ENCODE measurements around the gene EVA1A.

The EVA1A gene

GRCh38 chr2:75523313-75524275, 37.1 kb downstream of the EVA1A start:
- no peak for DNase-seq (ENCODE audit: low read depth, low spot score)
- no peak overlapping the region for H3K9ac ChIP-seq (ENCODE audit: insufficient read length)
- H3K36me3 ChIP-seq (ENCODE audit: insufficient read depth, low read length), result no peaks in the 10 kb centered on the region
- no peaks in the 10 kb centered on the region for H3K9me3 ChIP-seq (ENCODE audit: low read depth, low read length)
- H3K27ac ChIP-seq, result no peak overlapping the region
- no peak overlapping the region for H3K4me3 ChIP-seq
- TF ChIP-seq POLR2AphosphoS5 (IDR thresholded peaks at IDR 0.05; ENCODE audit: borderline replicate concordance, low read depth, low read length), result no peak
- TF ChIP-seq FOXP2 (optimal IDR thresholded peaks at IDR 0.05; ENCODE audit: control extremely low read depth, extremely low read length, insufficient read depth), result no peak

- Histone ChIP-seq H3K4me3 (no peak overlapping the region), H3K36me3 (ENCODE audit: insufficient read depth, low read length) (no peaks in the 10 kb centered on the region), H3K9ac (ENCODE audit: insufficient read length) (no peak overlapping the region), H3K27ac (no peak overlapping the region), H3K9me3 (ENCODE audit: low read depth, low read length) (no peaks in the 10 kb centered on the region)
- no peak for DNase-seq (ENCODE audit: low read depth, low spot score)
- TF ChIP-seq FOXP2 (optimal IDR thresholded peaks at IDR 0.05; ENCODE audit: control extremely low read depth, extremely low read length, insufficient read depth) (no peak), EZH2 (IDR thresholded peaks at IDR 0.05) (no peak), POLR2AphosphoS5 (IDR thresholded peaks at IDR 0.05; ENCODE audit: borderline replicate concordance, low read depth, low read length) (no peak)
Observed at GRCh38 chr2:75522543-75523312, 38.0 kb downstream of the EVA1A start.

GRCh38 chr2:75521225-75521872, 39.4 kb downstream of the EVA1A start:
- TF ChIP-seq FOXP2 (optimal IDR thresholded peaks at IDR 0.05; ENCODE audit: control extremely low read depth, extremely low read length, insufficient read depth) (no peak), EZH2 (IDR thresholded peaks at IDR 0.05) (no peak), POLR2AphosphoS5 (IDR thresholded peaks at IDR 0.05; ENCODE audit: borderline replicate concordance, low read depth, low read length) (no peak)
- DNase-seq (ENCODE audit: low read depth, low spot score), result no peak
- no peak overlapping the region for H3K27ac ChIP-seq
- H3K4me3 ChIP-seq, result no peak overlapping the region
- H3K36me3 ChIP-seq (ENCODE audit: insufficient read depth, low read length), result no peaks in the 10 kb centered on the region
- no peaks in the 10 kb centered on the region for H3K9me3 ChIP-seq (ENCODE audit: low read depth, low read length)
- no peak overlapping the region for H3K9ac ChIP-seq (ENCODE audit: insufficient read length)

- Histone ChIP-seq H3K27ac (no peak overlapping the region), H3K9me3 (ENCODE audit: low read depth, low read length) (no peaks in the 10 kb centered on the region), H3K36me3 (ENCODE audit: insufficient read depth, low read length) (no peaks in the 10 kb centered on the region), H3K4me3 (no peak overlapping the region), H3K9ac (ENCODE audit: insufficient read length) (no peak overlapping the region)
- TF ChIP-seq POLR2AphosphoS5 (IDR thresholded peaks at IDR 0.05; ENCODE audit: borderline replicate concordance, low read depth, low read length), result no peak
- DNase-seq (ENCODE audit: low read depth, low spot score), result no peak
Observed at GRCh38 chr2:75519843-75520242, 40.9 kb downstream of the EVA1A start.

GRCh38 chr2:75518638-75519465, 41.9 kb downstream of the EVA1A start:
- Histone ChIP-seq H3K9me3 (ENCODE audit: low read depth, low read length) (no peaks in the 10 kb centered on the region), H3K9ac (ENCODE audit: insufficient read length) (no peak overlapping the region), H3K36me3 (ENCODE audit: insufficient read depth, low read length) (no peaks in the 10 kb centered on the region), H3K27ac (no peak overlapping the region), H3K4me3 (no peak overlapping the region)
- no peak for DNase-seq (ENCODE audit: low read depth, low spot score)
- TF ChIP-seq FOXP2 (optimal IDR thresholded peaks at IDR 0.05; ENCODE audit: control extremely low read depth, extremely low read length, insufficient read depth), result no peak
- no peak for TF ChIP-seq POLR2AphosphoS5 (IDR thresholded peaks at IDR 0.05; ENCODE audit: borderline replicate concordance, low read depth, low read length)
- TF ChIP-seq EZH2 (IDR thresholded peaks at IDR 0.05), result no peak

GRCh38 chr2:75517547-75518230, 43.0 kb downstream of the EVA1A start:
- Histone ChIP-seq H3K9me3 (ENCODE audit: low read depth, low read length) (no peaks in the 10 kb centered on the region), H3K9ac (ENCODE audit: insufficient read length) (no peak overlapping the region), H3K27ac (no peak overlapping the region), H3K4me3 (no peak overlapping the region), H3K36me3 (ENCODE audit: insufficient read depth, low read length) (no peaks in the 10 kb centered on the region)
- TF ChIP-seq EZH2 (IDR thresholded peaks at IDR 0.05) (no peak), POLR2AphosphoS5 (IDR thresholded peaks at IDR 0.05; ENCODE audit: borderline replicate concordance, low read depth, low read length) (no peak), FOXP2 (optimal IDR thresholded peaks at IDR 0.05; ENCODE audit: control extremely low read depth, extremely low read length, insufficient read depth) (no peak)
- DNase-seq (ENCODE audit: low read depth, low spot score), result no peak

Data from SK-N-MC (cell line).